Islet of Langerhans (tissue), 1 donor: ENCODE measurements around the gene CMTM1.

Experiments used
- FAIRE-seq: peaks from one replicate; lab custom pipeline; 2011; peaks lifted over from hg19 to GRCh38; lab: Jason Lieb, UNC

Gene CMTM1

DNA sequence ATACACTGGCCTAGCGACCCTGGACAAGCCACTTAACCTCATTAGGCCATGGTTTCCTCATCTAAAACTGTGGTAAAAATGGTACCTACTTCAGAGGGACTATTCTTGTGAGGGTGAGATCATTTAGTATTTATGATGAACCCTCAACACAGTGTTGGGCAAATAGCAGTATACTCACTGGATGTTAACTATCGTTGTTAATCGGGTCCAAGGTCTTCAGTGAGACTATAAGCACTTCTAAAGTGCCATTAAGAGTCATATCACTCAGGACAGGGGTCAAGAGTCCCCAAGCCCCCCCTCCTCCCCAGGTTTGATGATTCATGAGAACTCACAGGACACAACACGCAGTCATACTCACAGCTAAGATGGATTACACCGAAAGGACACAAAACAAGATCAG lies 27.3 kb upstream of the CMTM1 start:
- FAIRE-seq: no peak

DNA sequence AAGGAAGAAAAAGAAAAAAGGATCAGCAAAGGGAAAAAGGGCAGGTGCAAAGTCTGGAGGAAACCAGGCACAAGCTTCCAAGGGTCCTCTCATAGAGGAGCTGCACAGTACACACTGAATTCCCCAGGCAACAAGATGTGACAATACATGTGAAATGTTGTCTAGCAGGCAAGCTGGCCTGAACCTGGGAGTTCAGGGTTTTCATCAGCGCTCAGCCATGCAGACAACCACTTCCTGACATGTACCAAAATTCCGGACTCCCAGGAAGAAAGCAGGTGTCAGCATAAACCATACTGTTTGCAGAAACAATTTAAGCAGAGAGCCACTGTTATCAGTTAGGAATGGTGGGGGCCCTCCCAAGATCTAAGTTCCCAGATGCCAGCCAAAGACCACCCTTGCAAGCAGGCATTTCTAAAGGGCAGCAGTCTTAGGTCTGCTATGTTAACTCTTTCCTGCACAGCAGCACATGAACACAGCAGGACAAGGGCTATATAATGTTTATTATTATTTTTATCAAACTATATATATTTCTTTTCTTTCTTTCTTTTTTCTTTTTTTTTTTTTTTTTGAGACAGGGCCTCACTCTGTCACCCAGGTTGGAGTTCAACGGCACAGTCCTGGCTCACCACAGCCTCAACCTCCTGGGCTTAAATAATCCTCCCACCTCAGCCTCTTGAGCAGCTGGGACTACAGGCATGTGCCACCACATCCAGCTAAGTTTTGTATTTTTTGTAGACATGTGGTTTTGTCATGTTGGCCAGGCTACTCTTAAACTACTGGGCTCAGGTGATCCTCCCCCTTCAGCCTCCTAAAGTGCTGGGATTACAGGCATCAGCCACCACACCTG lies 26.4 kb upstream of the CMTM1 start:
- peak; percentile 72 for FAIRE-seq

DNA sequence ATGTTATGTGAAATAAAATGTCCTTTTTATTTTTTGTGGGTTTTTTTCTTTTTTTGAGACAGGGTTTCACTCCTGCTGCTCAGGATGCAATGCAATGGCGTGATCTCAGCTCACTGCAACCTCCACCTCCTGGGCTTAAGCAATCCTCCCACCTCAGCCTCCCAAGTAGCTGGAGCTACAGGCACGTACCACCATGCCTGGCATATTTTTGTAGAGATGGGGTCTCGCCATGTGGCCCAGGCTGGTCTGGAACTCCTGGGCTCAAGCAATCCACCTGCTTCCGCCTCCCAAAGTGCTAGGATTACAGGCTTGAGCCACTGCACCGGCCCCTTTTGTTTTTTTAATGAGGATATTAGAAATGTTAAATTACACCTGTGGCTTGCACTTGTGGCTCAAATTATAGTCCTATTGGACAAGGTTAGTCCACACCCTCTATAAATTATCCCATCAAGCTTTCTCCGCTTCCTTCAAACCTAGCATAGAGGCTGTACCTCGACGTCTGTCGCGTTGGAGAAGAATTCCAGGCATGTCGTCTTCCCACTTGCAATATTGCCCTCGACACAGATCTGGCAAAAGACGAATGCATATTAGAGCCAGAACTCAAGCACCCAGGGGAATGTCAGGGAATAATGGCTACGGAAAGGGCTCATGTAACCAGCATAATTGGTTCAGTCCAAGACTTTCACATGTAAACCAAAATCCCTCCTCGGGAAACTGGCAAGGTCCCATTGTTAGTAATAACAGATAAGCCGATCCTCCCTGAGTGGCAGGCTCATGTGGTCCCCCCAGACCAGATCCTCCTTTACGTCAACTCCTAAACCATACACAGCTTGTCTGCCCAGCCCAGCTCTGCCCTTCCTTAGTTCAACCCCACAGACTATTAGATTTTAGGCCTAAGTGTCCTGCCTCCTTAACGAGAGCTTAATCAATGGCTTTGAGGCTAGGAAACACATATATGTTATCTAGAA lies 24.6 kb upstream of the CMTM1 start:
- FAIRE-seq: no peak

DNA sequence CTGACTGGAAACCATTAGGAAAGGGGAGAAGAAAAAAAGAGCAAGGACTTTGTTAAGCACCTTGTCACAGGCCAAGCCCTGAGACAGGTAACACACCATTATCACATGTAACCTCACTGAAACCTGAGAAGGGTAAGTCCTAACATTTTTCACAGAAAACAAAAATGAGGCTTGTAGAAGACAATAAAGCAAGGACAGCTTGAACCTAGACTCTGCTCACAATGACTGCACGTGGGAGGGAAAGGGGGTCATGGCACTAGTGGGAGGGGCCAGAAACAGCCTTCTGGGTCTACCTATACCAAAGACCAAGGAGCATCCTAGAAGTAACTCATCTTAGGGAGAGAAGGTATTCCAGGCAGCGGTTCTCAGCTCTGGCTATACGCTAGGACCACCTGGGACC lies 23.8 kb upstream of the CMTM1 start:
- no peak for FAIRE-seq

DNA sequence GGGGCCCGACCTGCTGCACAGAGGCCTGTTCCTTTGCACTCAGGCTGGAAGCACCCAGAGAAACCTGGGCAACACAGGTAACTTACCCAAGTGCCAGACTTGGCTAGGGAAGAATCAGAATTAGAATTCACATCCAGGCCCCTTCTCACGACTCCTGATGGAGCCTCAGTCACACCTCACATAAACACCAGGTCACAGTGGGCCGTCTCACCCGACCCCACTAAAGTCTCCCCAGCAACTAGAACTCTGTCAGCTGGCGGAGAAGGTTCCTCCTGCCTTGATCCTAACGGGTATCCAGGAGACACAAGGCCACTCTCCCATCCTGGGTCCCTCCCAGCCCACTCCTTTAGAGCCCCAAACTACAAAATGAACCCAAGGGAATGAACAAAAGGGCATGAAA lies 22.7 kb upstream of the CMTM1 start:
- FAIRE-seq: no peak

DNA sequence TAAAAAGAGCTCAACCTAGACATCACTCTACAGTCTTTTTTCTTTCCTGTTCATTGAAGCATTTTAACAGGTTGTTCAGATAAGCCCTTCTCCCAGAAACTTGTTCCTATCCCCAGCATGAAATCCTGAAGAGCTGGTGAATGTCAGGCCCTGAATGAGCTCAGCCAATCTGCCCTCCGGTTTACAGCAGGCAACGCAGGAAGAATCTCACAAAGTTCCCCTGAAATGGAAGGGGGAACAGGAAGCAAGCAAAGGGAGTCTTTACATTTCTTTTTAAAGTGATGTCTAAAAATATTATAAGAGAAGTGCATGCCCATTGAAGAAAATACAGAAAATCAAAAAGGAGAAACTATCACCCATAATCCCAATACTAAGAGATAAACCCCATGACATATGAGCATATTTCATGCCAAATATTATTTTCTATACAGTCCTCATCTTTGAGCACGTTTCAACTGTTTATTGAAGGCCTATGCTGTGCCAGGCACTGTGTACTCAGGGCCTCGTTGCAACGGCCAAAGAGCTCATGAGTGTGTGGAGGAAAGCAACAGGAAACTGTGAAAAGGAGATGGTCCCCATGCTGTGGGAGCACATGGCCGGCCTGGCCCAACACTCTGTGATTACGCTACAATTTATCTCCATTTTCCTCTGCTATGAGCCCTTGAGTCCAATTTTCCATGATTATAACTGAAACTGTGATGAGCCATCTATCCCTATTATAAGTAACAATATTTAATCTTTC lies 22.1 kb upstream of the CMTM1 start:
- no peak for FAIRE-seq

DNA sequence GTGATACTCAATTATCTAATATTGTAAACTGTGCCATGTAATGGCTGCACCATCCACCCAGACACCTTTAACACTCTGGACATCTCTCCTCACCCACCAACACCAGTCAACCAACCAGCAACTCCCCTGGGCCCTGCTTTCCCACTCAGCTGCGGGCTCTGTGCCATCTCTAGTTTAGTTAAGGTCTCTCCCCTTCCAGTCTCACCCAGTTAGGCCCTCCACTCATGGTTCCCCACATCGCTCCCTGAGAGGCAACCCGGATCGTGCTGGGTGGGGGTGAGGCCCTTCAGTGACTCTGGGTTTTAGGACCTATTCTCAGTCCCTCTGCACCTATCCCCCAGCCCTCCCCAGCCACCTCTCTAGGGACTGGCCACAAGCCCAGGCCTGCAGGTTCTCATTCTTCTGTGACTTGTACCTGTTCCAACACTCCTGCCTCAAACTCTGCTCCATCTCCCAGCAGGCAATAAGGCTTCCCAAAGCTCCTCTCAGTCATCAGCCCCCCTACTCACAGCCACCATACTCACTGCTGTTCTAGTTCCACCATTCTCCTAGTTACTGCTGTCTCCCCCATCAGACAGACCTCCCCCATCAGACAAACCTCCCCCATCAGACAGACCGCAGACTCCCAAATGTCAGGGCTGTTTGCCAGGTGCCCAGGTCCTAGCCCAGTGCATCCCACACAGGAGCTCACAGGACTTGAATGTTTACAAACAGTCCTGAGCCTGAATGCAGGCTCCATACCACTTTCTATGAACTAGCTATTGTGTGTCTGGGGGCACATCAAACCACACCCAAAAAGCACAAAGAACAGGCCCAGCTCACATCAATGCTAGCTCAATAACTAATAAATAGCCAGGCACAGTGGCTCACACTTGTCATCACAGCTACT lies 18.9 kb upstream of the CMTM1 start:
- no peak for FAIRE-seq

DNA sequence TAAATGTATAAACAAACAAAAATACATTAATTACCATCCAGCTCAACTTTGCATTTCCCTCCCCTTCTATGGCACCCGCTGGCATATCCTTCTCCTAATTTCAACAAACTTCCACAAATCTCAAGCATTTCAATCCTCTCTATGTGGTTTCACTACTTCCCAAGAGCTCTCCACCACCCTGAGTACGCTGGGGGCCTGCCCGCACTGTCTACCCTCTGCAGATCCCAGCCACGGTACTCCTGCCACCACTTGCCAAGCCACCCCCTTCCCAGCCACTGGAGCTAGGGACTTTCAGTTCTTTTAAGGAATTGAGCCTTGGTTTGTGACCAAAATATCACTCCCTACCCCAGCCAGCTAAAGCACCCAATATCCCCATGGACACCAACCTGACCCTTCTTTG lies 18.2 kb upstream of the CMTM1 start:
- no peak for FAIRE-seq

DNA sequence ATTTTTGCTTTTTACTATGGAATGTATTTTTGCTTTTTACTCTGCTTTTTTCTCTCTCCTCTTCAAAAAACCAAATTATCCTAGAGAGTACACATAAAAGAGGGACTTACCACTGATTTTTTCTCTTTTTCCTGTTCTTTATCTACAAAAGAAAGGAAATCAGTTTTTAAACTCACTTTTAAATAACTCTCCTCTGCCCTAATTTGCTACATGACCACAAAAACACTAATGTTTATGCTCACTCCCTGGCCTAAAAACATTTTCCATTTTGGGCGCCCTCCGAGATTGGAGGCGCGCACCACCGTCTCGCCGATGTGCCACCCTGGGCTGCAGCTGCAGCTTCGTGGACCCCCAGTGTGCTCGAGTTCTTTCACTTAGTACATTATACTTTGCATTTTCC lies 17.4 kb upstream of the CMTM1 start:
- FAIRE-seq: no peak

DNA sequence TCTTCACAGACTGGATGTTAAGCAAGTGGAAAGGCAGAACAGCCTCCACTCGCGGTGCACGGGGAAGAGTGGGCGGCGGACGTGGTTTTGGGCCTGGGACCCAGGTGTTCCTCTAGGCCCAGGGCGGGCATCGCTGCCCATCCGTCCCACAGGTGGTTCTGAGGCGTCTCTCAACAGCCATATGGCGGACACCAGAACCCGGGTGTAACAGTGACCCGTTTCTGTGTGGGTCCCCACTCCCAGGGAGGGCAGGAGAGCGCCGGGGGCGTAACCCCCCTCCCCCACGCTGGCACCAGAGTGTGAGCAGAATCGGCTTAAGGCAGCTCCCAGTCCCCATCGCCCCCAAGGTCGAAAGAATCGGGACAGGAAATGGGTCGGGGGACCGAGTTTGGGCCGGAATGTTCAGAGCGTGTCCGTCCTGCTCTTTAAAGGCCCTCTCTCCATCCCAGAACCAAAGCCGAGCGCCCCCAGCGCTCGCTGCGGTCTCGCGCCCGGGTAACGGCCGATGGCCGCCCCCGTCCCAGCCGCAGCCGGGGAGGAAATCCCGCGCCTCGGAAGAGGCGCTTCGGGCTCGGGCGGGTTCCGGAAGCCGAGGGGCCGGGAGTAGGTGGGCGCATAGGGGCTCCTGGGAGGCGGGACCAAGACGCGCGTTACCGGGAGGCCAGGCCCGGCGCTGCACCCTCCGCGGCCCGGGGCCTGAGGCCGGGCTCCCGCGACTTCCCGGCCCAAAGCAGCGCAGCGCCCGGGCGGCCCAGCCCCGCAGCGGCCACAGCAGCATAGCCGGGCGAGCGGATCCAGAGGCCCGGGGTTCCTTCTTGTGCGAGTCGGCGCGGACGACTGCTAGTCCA lies 16.7 kb upstream of the CMTM1 start, which contains the start of gene TK2:
Gene TK2 (minus strand): TSS at position 839 of the 848 bp plus-strand sequence. CDS start 61 bp downstream, at position 778.
- FAIRE-seq: no peak

DNA sequence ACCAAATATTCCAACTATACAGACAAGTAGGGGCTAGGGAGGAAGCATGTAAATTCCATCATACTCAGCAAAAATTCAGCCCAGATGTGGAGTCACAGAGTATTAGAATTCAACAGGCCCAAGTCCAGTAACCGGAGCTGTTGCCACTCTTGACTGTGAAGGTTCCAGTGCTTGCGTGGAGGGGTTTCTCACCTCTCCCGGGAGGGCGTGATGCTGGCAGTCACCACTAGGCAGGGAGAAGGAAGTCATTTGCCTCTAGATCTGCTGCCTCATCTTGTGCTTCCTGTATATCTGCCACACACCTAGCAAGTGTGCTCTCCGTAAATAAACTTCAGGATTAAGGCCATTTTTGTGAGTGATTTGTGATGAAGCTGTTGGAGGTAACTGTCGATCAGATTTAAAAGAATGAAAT lies 14.9 kb upstream of the CMTM1 start:
- no peak for FAIRE-seq

DNA sequence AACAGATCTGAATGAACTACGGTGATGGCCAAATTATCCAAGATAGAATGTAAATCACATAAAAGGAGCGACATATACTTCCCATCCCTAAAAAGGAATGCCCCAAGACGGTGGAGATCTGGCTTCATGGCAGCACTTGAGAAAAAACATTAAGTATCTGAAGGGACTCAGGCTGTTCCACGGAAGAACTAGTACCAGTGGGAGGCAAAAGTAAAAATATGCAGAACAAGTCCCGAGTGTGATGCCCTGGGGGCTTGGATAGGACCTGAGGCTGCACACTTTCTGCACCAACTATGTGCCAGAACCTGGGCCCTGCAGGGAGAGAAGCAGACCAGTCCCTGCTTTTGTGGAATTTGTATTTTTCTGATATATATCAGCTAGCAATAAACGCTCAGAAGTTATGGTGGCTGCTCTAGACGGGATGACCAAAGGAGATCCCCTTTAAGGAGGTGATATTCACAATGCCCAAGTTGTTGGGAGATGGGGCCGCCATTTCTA lies 14.4 kb upstream of the CMTM1 start:
- FAIRE-seq: no peak

DNA sequence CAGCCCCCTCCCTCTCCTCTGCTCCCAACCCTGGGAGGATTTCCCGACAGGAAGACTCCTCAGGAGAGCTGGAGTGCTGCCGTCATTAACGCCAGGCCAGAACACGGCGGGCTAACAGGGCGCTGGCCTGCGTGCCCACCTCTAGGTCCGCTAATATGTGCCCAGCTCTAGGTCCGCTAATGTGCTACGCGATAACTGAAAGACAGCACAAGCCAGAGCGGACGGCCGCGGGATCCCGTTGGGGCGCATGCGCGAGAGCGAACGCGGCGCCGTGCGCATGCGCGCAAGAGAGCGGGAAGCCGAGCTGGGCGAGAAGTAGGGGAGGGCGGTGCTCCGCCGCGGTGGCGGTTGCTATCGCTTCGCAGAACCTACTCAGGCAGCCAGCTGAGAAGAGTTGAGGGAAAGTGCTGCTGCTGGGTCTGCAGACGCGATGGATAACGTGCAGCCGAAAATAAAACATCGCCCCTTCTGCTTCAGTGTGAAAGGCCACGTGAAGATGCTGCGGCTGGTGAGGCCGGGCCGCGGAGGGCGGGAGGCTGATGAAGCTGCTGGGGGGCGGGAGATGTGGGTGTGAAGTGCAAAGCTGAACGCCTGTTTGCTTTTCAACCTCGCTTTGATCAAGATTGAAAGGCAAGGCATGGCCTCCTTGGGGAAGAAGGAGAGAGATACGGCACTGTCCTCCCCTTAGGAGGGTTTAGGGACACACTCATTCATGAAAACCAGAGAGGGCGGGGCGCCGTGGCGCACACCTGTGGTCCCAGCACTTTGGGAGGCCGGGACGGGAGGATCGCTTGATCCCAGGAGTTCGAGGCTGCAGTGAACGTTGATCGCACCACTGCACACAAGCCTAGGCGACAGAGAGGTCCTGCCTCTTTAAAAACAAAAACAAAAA lies 13.7 kb upstream of the CMTM1 start, which contains the start of gene CKLF:
Gene CKLF (plus strand): TSS at position 291 of the 892 bp plus-strand sequence. CDS start 140 bp downstream, at position 431.
- FAIRE-seq: no peak

DNA sequence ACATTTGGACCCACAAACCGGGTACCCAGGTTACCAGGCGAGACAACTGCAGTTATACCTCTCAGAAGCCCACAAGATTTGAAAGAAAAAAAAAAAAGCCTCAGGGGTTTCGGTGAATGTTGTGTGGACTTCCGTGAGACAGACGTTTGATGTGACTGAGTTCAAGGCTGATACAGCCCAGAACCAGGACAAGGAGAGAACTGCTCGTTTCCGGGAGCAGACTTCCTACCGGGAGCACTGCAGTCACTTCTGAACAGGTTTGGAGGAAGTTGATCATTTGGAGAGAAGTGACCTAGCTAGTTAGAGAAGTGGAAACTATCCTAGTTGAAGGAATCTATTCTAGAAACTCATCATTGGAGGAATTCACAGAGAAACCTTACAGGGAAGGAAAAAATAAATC lies 13.0 kb upstream of the CMTM1 start:
- no peak for FAIRE-seq

DNA sequence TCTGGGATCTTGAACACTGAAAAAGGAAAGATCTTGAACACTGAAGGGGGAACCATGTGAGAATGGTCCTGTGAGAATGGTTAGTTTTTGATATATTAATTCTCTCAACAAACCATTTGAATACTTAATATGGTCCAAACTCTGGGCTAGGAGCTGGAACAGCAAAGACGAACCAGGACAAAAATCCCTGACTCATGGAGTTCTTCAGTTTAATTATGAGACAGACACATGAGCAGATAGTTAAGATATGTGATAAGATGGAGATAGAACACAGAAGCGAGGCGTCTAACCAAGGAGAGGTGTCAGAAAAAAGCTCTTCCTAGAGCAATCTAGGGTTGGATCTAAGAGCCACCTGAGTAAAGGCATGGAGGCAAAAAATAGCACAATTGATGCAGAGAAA lies 12.2 kb upstream of the CMTM1 start:
- FAIRE-seq: no peak

DNA sequence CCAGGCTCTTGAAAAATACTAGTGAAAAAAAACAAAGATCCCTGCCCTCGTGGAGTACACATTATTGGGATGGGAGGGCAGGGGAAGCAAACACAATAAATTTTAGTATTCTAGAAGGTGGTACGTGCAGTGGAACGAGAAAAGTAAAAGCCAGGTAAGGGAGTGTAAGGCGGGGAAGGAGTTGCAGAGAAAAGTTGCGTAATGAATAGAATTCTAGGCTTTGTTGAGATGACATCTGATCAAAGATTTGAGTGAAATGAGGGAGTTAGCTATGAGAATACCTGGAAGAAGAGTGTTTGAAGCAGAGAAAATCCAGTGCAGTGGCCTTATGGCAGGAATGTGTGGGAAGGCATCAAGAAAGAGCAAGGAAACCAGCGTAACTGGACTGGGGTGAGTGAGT lies 11.7 kb upstream of the CMTM1 start:
- no peak for FAIRE-seq

DNA sequence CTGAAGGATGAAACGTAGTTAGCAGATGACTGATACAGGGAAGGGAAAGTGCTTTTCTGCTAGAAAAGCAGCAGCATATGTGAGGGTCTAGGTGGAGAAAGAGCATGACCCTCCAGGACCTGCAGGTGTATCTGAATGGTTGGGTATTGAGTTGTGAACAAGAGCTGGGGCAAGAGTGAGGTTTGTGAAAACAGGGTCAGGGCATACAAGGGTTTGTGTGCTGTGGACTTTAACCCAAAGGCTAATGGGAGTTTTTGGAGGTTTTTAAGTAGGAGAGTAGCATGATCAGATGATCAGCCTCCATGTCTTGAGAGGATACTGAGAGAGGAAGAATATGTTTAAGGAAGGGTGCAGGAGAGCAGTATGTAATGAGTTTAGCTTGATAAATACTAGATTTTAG lies 6.1 kb upstream of the CMTM1 start:
- no peak for FAIRE-seq

DNA sequence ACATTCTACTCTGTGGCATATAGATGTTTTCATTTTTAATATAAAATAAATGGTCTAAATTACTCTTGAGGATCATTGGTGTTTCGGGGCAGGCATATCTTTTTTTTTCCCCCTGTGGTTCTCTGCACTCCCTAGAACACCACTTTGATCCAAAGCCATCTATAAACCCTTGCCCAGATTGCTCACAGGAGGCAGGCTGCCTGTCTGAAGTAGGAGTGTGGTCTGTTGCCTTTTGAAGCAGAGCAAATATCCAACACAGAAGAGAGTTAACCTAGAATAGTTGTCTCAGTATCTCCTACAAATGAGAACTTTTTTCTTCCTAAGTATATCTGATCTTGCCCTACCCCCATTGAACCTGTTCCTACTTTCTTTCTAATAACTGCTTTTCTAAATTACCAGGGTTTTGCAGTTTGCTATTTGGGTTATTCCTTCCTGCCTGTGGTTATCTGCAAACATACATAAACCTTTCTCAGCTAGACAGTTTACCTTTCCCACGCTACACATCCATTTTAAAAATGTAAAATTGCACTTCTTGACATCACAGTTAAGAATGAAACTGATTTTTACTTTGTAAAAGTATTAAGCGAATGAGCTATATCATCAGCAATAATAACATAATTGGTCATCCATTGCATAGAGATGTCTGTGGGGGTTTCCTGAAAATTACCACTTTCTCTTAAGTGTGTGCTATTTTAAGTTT lies 4.7 kb upstream of the CMTM1 start:
- FAIRE-seq: no peak
